Sigmoid colon (tissue), 7 donors: ENCODE measurements around the gene GJD4. TPM values are rescaled to one million over a fixed set of nuclear protein-coding genes. Genes with fewer than 3 reads are reported as not detected.

Experiments used
- DNase-seq: peaks from one replicate; pipeline ENCODE4 v3.0.0-alpha.2; 2019
- H3K27ac ChIP-seq, 4 donors: fragments of 200-600 bp; sonication (generic); one replicate each; pipeline ENCODE4 v1.5.1; 2016 to 2019; ENCODE audit warnings: mild to moderate bottlenecking in 1 of 4
- H3K27me3 ChIP-seq, 3 donors: fragments of 200-600 bp; sonication (generic); one replicate each; pipeline ENCODE4 v1.5.1; 2019; ENCODE audit warnings: mild to moderate bottlenecking in 1 of 3
- H3K36me3 ChIP-seq, 4 donors: fragments of 200-600 bp; sonication (generic); one replicate each; pipeline ENCODE4 v1.5.1; 2016 to 2019
- H3K4me1 ChIP-seq, 4 donors: fragments of 200-600 bp; sonication (generic); one replicate each; pipeline ENCODE4 v1.5.1; 2017 to 2019
- H3K4me3 ChIP-seq, 4 donors: fragments of 200-600 bp; sonication (generic); one replicate each; pipeline ENCODE4 v1.5.1; 2017 to 2019; ENCODE audit warnings: mild to moderate bottlenecking in 2 of 4, moderate library complexity in 1 of 4
- H3K9me3 ChIP-seq, 4 donors: fragments of 200-600 bp in 3 of 4; sonication (generic) in 3 of 4; one replicate each; pipeline versions ENCODE4 v1.5.1 to v1.6.1; 2013 to 2019
- CTCF ChIP-seq, 4 experiments: fragments of 450-650 bp in 3 of 4; fragments of 200-600 bp in 1 of 4; IDR thresholded peaks; one replicate each; pipeline ENCODE4 v1.5.1; 2016 to 2019; ENCODE audit warnings: antibody characterized with exemption in 4 of 4, mild to moderate bottlenecking in 3 of 4, moderate library complexity in 2 of 4
- EP300 ChIP-seq, 4 donors: sonication (generic); formaldehyde crosslinking; IDR thresholded peaks; one replicate each; pipeline ENCODE4 v1.6.1; 2017; ENCODE audit warnings: antibody characterized with exemption in 4 of 4
- POLR2A ChIP-seq, 2 donors: fragments of 450-650 bp; IDR thresholded peaks; one replicate each; pipeline ENCODE4 v1.6.1; 2016; ENCODE audit warnings: antibody characterized with exemption in 2 of 2, mild to moderate bottlenecking in 2 of 2, moderate library complexity in 2 of 2
- POLR2AphosphoS5 ChIP-seq, 4 donors: sonication (generic); formaldehyde crosslinking; IDR thresholded peaks; one replicate each; pipeline ENCODE4 v1.6.1; 2017; ENCODE audit warnings: antibody characterized with exemption in 4 of 4
- WGBS, 2 donors: extraction: QIAGEN DNeasy Blood & Tissue Kit; methylation state at CpG; one replicate each; pipeline ENCODE4 v1.1.7; 2013; 5-methylcytosine and 5-hydroxymethylcytosine counted together
- intact Hi-C: fragments of 100-400 bp; cut with DNase I; formaldehyde crosslinking; loops from one replicate; pipeline ENCODE4 v1.15.1; 2023
- polyA plus RNA-seq, 3 donors: library from polyadenylated mRNA; stranded (reverse); fragments of 200-250 nt; gene quantifications; one replicate each; pipeline ENCODE4 v1.2.3, GENCODE V29; 2013
- total RNA-seq, 4 donors: library from RNA; depleted of rRNA; stranded (reverse); fragments of >200 nt; gene quantifications; one replicate each; pipeline ENCODE4 v1.1.0, GENCODE V29; 2016
- donor health status: healthy with polysubstance abuse.
- donor health status: Bipolar disorder and iron deficiency.
- donor health status: healthy.

GJD4 gene
- total and polyA plus RNA-seq, 7 donors: not detected

DNA sequence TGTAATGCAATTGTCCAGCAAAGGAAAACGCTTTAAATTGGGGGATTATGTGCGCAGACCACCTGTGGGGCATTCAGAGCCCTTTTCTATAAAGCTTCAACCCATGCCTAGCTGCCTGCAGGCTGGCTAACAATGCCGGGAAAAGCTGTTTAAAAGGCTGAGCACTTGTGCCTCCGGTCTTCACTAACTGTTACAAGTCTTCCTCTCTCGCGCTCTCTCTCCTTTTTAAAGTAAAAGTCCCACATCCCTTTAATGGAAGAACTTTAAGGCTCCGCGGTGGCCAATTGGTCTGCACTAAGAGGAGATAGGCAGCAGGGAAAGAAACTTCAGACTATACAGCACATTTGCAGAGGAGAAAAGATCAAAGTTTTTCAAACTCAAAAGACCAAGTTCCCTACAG lies 32.3 kb downstream of the GJD4 start:
- Histone ChIP-seq H3K27ac (peak overlapping the region in 3 of 4 donors; percentile 55 to 66 (median 65)), H3K36me3 (no peaks in the 10 kb centered on the region), H3K27me3 (no peaks in the 10 kb centered on the region), H3K4me1 (peaks cover 0 to 49% (median 32%) of the 10 kb centered on the region in 4 donors), H3K4me3 (peak overlapping the region in 3 of 4 donors; percentile 12 to 97 (median 30)), H3K9me3 (no peaks in the 10 kb centered on the region)
- WGBS, 2 donors: 50 to 86% methylated on average over 8 of the region's 8 CpGs
- DNase-seq: no peak
- TF ChIP-seq POLR2AphosphoS5 (IDR thresholded peaks at IDR 0.05): no peak
- no peak for TF ChIP-seq CTCF (IDR thresholded peaks at IDR 0.05)
- TF ChIP-seq EP300 (IDR thresholded peaks at IDR 0.05): no peak
- TF ChIP-seq POLR2A (IDR thresholded peaks at IDR 0.05): no peak
- intact Hi-C loops: loop anchor here (5.0 to 10.0 kb wide), 3 partner anchors 480 to 1240 kb away; no protein-coding TSS in a partner anchor

- Histone ChIP-seq H3K27me3 (no peaks in the 10 kb centered on the region), H3K36me3 (no peaks in the 10 kb centered on the region), H3K4me1 (peaks cover 0 to 55% (median 37%) of the 10 kb centered on the region in 4 donors), H3K9me3 (no peaks in the 10 kb centered on the region), H3K4me3 (peak overlapping the region in 2 of 4 donors; percentile 30 to 97), H3K27ac (peak overlapping the region in 3 of 4 donors; percentile 55 to 66 (median 65))
- intact Hi-C loops: loop anchor here (5.0 to 10.0 kb wide), 3 partner anchors 479 to 1239 kb away; no protein-coding TSS in a partner anchor
- DNase-seq: no peak
- no peak for TF ChIP-seq POLR2A (IDR thresholded peaks at IDR 0.05)
- TF ChIP-seq CTCF (IDR thresholded peaks at IDR 0.05): peak in 2 of 4 experiments; percentile 13 to 21
- WGBS, 2 donors: 89% methylated on average over 4 of the region's 4 CpGs
These were observed 33.0 kb downstream of the GJD4 start for GRCh38 chr10:35638101-35638500.

GRCh38 chr10:35639021-35639727 lies 34.0 kb downstream of the GJD4 start:
- intact Hi-C loops: loop anchor here (5.0 to 10.0 kb wide), 3 partner anchors 478 to 1238 kb away; no protein-coding TSS in a partner anchor
- H3K27ac ChIP-seq: peak overlapping the region in 3 of 4 donors; percentile 65 to 82 (median 74)
- WGBS, 2 donors: 33 to 82% methylated on average over 57 of the region's 57 CpGs
- DNase-seq: no peak
- no peaks in the 10 kb centered on the region for H3K36me3 ChIP-seq
- no peaks in the 10 kb centered on the region for H3K27me3 ChIP-seq
- H3K9me3 ChIP-seq: no peaks in the 10 kb centered on the region
- H3K4me3 ChIP-seq: peak overlapping the region; percentile 38 to 97 (median 78)
- TF ChIP-seq POLR2AphosphoS5 (IDR thresholded peaks at IDR 0.05) (no peak), EP300 (IDR thresholded peaks at IDR 0.05) (no peak)
- peaks cover 0 to 61% (median 43%) of the 10 kb centered on the region in 4 donors for H3K4me1 ChIP-seq

GRCh38 chr10:35639728-35640401 lies 34.7 kb downstream of the GJD4 start:
- Histone ChIP-seq H3K4me1 (peaks cover 0 to 64% (median 47%) of the 10 kb centered on the region in 4 donors), H3K27ac (peak overlapping the region; percentile 63 to 82 (median 74)), H3K4me3 (peak overlapping the region; percentile 38 to 97 (median 78)), H3K9me3 (no peaks in the 10 kb centered on the region), H3K27me3 (no peaks in the 10 kb centered on the region), H3K36me3 (no peaks in the 10 kb centered on the region)
- intact Hi-C loops: loop anchor here (2.0 to 10.0 kb wide), 6 partner anchors 181 to 1237 kb away; no protein-coding TSS in a partner anchor
- 11 to 40% methylated on average over 83 of the region's 83 CpGs for WGBS, 2 donors
- TF ChIP-seq CTCF (IDR thresholded peaks at IDR 0.05) (peak in 2 of 4 experiments; percentile 13 to 41), POLR2AphosphoS5 (IDR thresholded peaks at IDR 0.05) (no peak)
- DNase-seq: peak; percentile 74

DNA sequence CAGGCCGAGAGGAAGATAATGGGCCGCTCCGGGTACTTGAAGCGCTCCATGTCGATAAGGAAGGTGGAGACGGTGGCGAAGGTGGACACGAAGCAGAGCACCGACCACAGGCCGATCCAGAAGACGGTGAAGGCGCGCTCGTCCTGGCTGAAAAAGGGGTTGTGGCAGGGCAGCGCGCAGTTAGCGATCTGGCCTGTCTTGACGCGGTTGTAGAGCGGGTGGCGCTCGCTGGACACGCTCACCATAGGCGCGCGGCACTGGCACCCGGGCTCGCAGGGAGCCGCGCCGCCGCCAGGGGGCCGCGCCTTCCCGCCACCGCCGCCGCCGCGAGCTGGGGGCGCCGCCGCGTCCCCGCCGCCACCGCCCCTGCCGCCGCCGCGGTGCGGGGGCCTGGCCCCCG lies 35.3 kb downstream of the GJD4 start:
- intact Hi-C loops: loop anchor here (2.0 to 10.0 kb wide), 3 partner anchors 180 to 614 kb away; no protein-coding TSS in a partner anchor
- no peaks in the 10 kb centered on the region for H3K36me3 ChIP-seq
- H3K4me3 ChIP-seq: peak overlapping the region; percentile 38 to 97 (median 78)
- no peaks in the 10 kb centered on the region for H3K9me3 ChIP-seq
- H3K4me1 ChIP-seq: peaks cover 0 to 60% (median 46%) of the 10 kb centered on the region in 4 donors
- DNase-seq: peak; percentile 83
- peak overlapping the region; percentile 63 to 82 (median 74) for H3K27ac ChIP-seq
- no peaks in the 10 kb centered on the region for H3K27me3 ChIP-seq
- 0 to 1% methylated on average over 53 of the region's 53 CpGs for WGBS, 2 donors
- TF ChIP-seq CTCF (IDR thresholded peaks at IDR 0.05) (peak in 3 of 4 experiments; percentile 5 to 31 (median 26)), POLR2AphosphoS5 (IDR thresholded peaks at IDR 0.05) (peak in 1 of 4 donors; percentile 27), POLR2A (IDR thresholded peaks at IDR 0.05) (no peak), EP300 (IDR thresholded peaks at IDR 0.05) (no peak)
